GM19372 (cell line): Measurements from ENCODE around the gene DTX2.
"Not testable (repeated sequence)": the region's sequence is repeated elsewhere in the genome, so short reads cannot be mapped to it uniquely, and the experiment has no call there.

Experiments used
- ATAC-seq: cut with Tn5 transposase; IDR thresholded peaks from one replicate; pipeline ENCODE4 v1.9.1; 2021; ENCODE audit warnings: mild to moderate bottlenecking, low read depth, moderate library complexity; ENCODE audit not compliant: unreplicated experiment

DTX2 gene

DNA sequence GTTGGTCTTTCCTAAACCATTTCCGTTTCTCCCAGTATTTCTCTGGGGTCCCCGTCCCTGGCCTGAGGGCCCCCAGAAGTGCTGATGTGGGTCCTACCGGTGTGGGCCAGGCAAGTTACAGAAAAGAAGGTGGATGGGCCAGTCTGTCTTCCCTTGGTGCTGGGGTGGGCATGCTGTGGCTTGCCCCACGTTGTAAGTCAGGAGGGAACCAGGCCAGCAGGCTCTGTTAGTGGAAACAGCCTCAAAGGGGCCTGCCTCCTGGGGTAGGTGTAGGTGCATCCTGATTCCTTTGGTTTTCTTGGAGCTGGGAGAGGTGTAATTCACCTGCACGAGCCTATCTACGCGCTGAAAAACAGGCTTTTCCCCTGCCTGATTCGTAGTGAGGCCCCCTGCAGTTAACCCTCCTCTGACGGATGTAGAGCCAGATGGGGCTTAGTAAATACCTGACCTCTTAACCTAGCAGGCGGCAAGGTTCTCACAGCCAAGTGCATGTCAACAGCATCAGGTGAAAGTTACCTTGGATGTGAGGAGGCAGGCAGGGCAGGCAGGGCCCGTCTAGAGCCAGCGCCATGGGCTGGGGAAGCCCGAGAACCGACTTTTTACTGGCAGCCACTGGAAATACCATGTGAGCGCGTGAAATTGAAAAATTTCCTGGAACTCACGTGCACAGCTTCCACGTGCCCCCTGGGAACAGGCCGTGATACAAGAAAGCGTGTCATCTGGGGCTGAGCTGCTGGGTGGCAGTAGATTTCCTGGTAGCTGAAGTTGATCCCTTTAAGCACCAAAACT, 24.5 kb downstream of the DTX2 start:
- peak; percentile 11 for ATAC-seq

- ATAC-seq, result peak; percentile 99
These were observed 25.1 kb downstream of the DTX2 start for GRCh38 chr7:76486618-76487017.

DNA sequence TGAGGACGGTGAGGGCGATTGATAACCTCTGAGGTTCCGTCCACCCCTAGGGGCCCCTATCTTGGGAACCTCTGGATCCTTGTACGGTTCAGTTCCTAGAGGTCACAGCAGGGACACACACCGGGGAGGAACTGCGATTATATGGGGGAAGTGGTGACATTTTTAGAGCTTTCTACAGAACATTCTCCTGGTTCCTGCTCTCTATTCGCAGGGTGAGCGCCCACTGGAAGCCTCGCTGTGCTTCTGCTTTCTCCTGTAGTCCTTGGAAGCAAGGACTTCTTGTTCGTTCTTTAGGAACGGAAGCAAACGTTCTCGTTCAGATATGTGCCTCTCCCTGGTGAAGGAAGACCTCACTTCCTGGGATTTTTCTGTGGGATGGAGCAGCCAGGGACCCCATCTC, 26.5 kb downstream of the DTX2 start:
- not testable (repeated sequence) for ATAC-seq

DNA sequence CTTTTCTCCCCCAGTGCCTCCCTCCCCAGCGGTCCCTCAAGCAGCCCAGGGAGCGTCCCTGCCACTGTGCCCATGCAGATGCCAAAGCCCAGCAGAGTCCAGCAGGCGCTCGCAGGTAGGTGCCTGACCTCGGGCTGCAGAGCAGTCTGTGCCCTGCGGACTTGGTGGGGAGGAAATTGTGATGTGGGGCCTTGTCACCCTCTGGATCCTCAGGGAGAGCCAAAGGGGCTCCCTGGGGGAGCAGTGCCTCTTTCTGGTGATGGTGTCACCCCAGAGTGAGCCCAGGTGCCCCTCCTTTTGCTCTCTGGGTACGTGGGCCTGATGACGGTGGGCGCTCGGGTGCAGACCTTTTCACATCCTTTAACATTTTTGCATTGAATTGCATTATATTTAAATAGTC, 30.6 kb downstream of the DTX2 start:
- not testable (repeated sequence) for ATAC-seq

GRCh38 chr7:76495717-76496116, 34.2 kb downstream of the DTX2 start:
- not testable (repeated sequence) for ATAC-seq

- not testable (repeated sequence) for ATAC-seq
These were observed 36.5 kb downstream of the DTX2 start for GRCh38 chr7:76497918-76498582.

DNA sequence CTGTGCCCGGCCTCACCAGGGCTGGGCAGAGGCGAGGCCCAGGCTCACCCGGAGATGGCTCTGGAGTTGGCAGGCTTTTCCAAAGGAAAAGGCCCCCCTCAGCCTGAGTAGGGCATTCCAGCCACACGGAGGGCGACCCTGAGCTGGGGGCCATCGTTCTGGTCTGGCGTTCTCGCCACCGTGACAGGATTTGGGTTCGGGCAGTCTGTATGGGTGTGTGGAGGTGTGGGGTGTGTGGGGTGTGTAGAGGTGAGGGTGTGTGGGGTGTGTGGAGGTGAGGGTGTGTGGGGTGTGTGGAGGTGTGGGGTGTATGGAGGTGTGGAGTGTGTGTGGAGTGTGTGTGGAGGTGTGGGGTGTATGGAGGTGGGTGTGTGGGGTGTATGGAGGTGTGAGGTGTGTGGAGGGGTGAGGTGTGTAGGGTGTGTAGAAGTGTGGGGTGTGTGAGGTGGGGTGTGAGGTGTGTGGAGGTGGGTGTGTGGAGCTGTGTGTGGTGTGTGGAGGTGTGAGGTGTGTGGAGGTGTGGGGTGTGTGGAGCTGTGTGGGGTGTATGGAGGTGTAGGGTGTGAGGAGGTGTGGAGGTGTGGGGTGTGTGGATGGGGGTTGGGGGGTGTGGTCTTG, 37.2 kb downstream of the DTX2 start:
- ATAC-seq, result not testable (repeated sequence)

- not testable (repeated sequence) for ATAC-seq
These were observed 37.9 kb downstream of the DTX2 start for GRCh38 chr7:76499201-76499923.

GRCh38 chr7:76499924-76500241, 38.4 kb downstream of the DTX2 start:
- not testable (repeated sequence) for ATAC-seq

DNA sequence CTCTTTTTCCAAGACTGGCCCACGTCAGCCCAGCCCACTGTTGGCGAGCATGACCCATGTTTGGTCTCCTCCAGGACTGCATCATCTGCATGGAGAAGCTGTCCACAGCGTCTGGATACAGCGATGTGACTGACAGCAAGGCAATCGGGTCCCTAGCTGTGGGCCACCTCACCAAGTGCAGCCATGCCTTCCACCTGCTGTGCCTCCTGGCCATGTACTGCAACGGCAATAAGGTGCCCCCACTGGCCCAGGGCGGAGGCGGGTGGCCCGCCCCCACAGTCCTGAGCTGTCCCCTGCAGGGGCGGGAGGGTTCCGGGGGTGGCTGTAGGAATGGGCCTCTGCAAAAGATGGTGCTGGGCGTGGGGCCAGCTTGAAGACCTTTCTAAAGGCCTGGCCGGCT, 40.7 kb downstream of the DTX2 start:
- not testable (repeated sequence) for ATAC-seq

DNA sequence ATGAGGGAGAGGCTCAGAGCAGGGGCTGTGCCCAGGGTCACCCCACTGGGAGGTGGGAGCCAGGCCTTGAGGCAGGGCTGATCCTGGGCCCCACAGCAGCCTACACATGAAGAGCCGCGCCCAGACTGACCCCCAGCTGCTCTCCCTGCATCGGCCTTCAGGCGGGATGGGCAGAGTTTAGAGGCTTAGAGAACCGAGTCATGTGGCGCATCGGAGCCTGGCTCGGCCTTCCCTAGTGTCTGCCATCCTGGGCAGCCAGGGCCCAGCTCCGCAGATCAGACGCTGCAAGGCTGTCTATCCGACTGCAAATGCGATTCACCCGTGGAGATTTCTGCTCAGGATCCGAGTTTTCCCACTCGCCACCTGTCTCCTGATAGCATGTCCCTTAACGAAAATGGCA, 41.3 kb downstream of the DTX2 start:
- ATAC-seq, result not testable (repeated sequence)

DNA sequence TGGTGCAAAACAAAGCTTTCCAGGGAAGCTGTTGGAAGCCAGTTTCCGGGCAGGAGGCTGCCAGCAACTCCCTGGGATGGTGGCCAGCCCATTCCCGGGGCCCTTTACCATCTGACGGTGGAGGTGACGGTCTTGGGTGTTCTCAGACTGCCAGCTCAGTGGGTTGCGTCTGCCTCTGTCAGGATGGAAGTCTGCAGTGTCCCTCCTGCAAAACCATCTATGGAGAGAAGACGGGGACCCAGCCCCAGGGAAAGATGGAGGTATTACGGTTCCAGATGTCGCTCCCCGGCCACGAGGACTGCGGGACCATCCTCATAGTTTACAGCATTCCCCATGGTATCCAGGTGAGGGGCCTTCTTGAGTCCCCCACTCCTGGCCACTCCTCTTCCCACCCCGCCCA, 41.7 kb downstream of the DTX2 start:
- ATAC-seq, result not testable (repeated sequence)

GRCh38 chr7:76504351-76505167, 43.0 kb downstream of the DTX2 start:
- ATAC-seq, result not testable (repeated sequence)

- ATAC-seq, result no peak
These were observed 43.9 kb downstream of the DTX2 start for GRCh38 chr7:76505168-76506080.

- ATAC-seq, result no peak
These were observed 44.6 kb downstream of the DTX2 start for GRCh38 chr7:76506081-76506440.

DNA sequence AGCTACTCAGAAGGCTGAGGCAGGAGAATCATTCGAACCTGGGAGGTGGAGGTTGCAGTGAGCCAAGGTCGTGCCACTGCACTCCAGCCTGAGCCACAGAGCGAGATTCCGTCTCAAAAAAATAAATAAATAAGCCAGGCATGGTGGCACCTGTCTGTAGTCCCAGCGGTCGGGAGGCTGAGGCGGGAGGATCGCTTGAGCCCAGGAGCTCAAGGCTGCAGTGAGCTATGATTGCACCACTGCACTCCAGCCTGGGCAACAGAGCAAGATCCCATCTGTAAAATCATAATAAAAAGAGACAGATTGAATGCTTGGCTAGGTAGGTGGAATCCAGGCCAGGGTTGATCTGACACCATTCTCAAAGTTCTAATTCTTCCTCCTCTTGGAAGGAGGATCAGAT, 45.1 kb downstream of the DTX2 start:
- ATAC-seq, result not testable (repeated sequence)

DNA sequence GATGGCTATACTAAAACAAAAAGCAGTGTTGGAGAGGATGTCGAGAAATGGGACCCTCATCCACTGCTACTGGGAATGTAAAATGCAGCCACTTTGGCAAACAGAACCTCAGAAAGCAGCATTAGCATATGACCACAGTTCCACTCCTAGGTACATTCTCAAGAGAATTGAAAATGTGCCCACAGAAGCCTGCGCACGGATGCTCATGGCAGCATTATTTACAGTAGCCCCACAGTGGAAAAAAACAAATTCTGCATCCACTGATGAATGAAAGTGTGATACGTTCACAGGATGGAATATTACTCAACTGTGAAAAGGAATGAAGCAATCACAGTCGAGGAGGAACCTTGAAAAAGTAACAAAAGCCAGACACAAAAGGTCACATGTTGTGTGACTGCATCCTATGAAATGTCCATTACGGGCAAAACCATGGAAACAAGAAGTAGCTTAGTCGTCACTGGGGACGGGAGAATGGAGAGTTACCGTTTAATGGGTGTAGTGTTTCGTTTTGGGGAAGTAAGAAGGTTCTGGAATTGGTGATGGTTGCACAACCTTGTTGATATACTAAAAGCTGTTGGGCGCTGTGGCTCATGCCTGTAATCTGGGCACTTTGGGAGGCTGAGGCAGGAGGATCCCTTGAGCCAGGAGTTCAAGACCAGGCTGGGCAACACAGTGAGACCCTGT, 46.4 kb downstream of the DTX2 start:
- ATAC-seq, result no peak
